Effector memory CD4-positive, alpha-beta T cell (primary cell): ENCODE data around the gene RNF133.

ENCODE experiments used
- DNase-seq, 3 donors: peaks; one replicate each; pipeline ENCODE4 v3.0.0-alpha.2; 2020
- H3K27ac ChIP-seq: 2 replicates; pipeline ENCODE4 v1.7.0; 2013; ENCODE audit warnings: mild to moderate bottlenecking, low read length, moderate library complexity; ENCODE audit not compliant: insufficient read depth, poor library complexity, severe bottlenecking
- H3K27me3 ChIP-seq: replicated peaks from 2 replicates; pipeline ENCODE4 v1.7.0; 2013; ENCODE audit warnings: mild to moderate bottlenecking, low read length; ENCODE audit not compliant: insufficient read depth, control insufficient read depth, poor library complexity, severe bottlenecking
- H3K36me3 ChIP-seq: 2 replicates; pipeline ENCODE4 v1.7.0; 2013; ENCODE audit warnings: mild to moderate bottlenecking, low read length, moderate library complexity; ENCODE audit not compliant: control insufficient read depth, insufficient read depth
- H3K4me1 ChIP-seq: 2 replicates; pipeline ENCODE4 v1.7.0; 2013; ENCODE audit warnings: low read length, mild to moderate bottlenecking; ENCODE audit not compliant: control insufficient read depth, insufficient read depth, poor library complexity, severe bottlenecking
- H3K4me3 ChIP-seq: 2 replicates; pipeline ENCODE4 v1.7.0; 2013; ENCODE audit warnings: low read length, low read depth, mild to moderate bottlenecking; ENCODE audit not compliant: insufficient read depth, poor library complexity, severe bottlenecking
- H3K9me3 ChIP-seq: 2 replicates; pipeline ENCODE4 v1.7.0; 2013; ENCODE audit warnings: mild to moderate bottlenecking, low read length, moderate library complexity; ENCODE audit not compliant: control insufficient read depth

The RNF133 gene

DNA sequence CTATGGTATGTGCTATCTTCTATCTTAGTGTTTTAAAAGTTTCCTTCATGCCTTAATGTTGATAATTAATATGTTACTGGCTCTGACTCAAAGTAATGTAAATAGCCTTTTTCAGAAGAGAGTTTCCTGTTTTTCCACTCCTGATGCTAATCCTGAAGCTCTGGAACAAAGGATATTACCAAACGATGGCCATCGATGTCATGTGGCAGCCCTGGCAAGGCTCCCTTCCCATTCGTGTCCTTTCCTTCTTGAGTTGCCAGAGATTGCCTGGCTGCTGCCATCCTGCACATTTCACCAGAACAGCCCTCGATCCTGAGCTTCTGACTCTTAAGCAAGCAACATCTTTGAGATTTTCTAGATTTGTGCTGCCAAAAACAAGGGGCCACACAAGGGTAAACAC lies 46.0 kb downstream of the RNF133 start:
- H3K36me3 ChIP-seq = no peaks in the 10 kb centered on the region
- H3K27me3 ChIP-seq = no peaks in the 10 kb centered on the region
- no peak for DNase-seq
- H3K9me3 ChIP-seq = no peaks in the 10 kb centered on the region
- no peak overlapping the region for H3K4me3 ChIP-seq
- no peak overlapping the region for H3K27ac ChIP-seq
- H3K4me1 ChIP-seq = no peaks in the 10 kb centered on the region

DNA sequence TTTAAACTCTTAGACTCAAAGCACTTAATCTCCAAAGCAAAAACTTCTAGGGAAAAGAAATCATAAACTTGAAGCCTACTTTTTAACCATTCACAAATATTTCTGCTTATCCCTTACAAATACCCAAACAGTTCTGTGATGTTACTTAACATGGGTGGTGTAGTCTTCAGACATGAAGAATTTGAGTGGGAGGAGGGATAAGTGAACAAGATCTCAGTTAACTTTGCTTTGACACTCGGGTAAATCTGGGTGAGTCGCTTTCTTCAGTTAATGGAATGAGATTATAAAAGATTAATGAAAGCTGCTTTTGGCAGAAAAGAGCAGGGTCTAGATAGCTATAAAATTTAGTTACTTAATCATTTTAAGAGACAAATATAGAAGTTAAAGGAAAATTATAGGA lies 47.5 kb downstream of the RNF133 start:
- Histone ChIP-seq H3K27me3 (no peaks in the 10 kb centered on the region), H3K4me1 (no peaks in the 10 kb centered on the region), H3K36me3 (no peaks in the 10 kb centered on the region), H3K9me3 (no peaks in the 10 kb centered on the region), H3K4me3 (no peak overlapping the region), H3K27ac (no peak overlapping the region)
- no peak for DNase-seq
